ENCODE measurements around the gene DGKQ. TPM values are rescaled to one million over a fixed set of nuclear protein-coding genes. Genes with fewer than 3 reads are reported as not detected.

Gene DGKQ
- total RNA-seq, 1 experiment from 2014 or later: 12.4 TPM

DNA sequence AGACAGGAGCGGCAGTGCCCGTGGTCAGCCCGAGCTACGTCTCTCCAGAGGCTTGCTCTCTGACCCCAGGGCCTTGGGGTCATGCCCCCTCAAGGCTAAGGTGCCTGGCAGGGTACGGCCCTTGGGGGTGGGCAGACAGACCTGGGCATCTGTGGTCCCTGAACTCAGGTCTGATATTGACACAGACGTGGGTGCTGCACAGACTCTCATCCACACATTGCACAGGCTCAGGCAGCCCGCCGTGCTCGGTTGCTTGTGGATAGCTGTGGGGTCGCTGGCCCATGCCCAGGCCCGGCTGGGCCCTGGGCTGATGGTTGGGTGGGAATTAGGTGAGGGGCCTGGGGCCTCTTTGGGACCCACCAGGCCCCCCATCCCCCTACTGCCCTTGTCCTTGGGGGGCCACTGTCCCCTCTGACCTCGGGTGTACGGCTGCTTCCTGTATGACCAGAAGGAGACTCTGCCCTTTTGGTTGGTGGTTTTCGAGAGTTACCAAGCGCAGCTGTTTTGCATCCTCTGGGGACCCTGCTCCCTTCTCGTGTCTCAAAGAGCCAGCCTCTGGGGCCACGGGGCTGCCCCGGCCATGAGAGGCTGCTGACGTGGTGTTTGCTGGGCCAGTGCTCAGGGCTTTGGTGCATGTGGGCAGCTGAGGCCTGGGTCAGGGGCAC lies 48.1 kb upstream of the DGKQ start:
- Histone ChIP-seq H2BK20ac (ENCODE audit: low read depth, low read length, poor library complexity, severe bottlenecking) (no peak overlapping the region), H3K56ac (ENCODE audit: insufficient read length, low read depth, low read length) (no peak overlapping the region), H3K27ac (ENCODE audit: insufficient read length, low read depth, low read length) (no peak overlapping the region), H3K79me1 (ENCODE audit: insufficient read depth, low read depth, low read length, poor library complexity, severe bottlenecking) (no peaks in the 10 kb centered on the region), H4K8ac (replicated peaks; ENCODE audit: insufficient read length, low read depth, low read length) (no peak overlapping the region), H3K9ac (ENCODE audit: extremely low read depth, insufficient read length, low read length) (no peak overlapping the region), H3K4ac (ENCODE audit: low read depth, low read length) (no peak overlapping the region), H2BK120ac (ENCODE audit: low read depth, low read length, poor library complexity, severe bottlenecking) (no peak overlapping the region), H3K14ac (ENCODE audit: insufficient read depth, low read length) (peak overlapping the region; percentile 41; the same call in 1 of the 2 replicates), H2BK15ac (ENCODE audit: low read depth, low read length) (no peak overlapping the region), H2AK5ac (ENCODE audit: insufficient read length, low read length) (no peak overlapping the region), H3K9me3 (ENCODE audit: control insufficient read depth, low read depth, low read length) (no peaks in the 10 kb centered on the region), H2BK12ac (ENCODE audit: insufficient read length, low read depth, low read length) (no peak overlapping the region), H3K23ac (ENCODE audit: insufficient read length, low read depth, low read length) (no peak overlapping the region), H3K4me2 (ENCODE audit: insufficient read depth, insufficient read length, low read length) (no peak overlapping the region), H3K4me1 (ENCODE audit: insufficient read depth, low read length) (no peaks in the 10 kb centered on the region; the same call in 1 of the 2 replicates), H3K23me2 (ENCODE audit: insufficient read length, low read depth, low read length, poor library complexity, severe bottlenecking) (no peaks in the 10 kb centered on the region), H2AFZ (ENCODE audit: low read length) (no peak overlapping the region), H4K91ac (ENCODE audit: insufficient read length, low read depth, low read length) (no peak overlapping the region), H2BK5ac (ENCODE audit: insufficient read length, low read length) (no peak overlapping the region), H3K79me2 (ENCODE audit: insufficient read depth, low read length) (no peaks in the 10 kb centered on the region), H3T11ph (ENCODE audit: low read length) (no peak overlapping the region), H4K20me1 (ENCODE audit: control insufficient read depth, insufficient read depth, insufficient read length) (no peaks in the 10 kb centered on the region), H3K18ac (ENCODE audit: insufficient read length, low read depth, low read length) (no peak overlapping the region), H3K27me3 (ENCODE audit: insufficient read depth, low read length) (no peaks in the 10 kb centered on the region), H4K5ac (ENCODE audit: insufficient read length, low read depth, low read length) (no peak overlapping the region)
- Mint-ChIP-seq H3K36me3 (ENCODE audit: insufficient read depth in 1 of 3, low read depth in 3 of 3) (peaks cover 8 to 13% (median 12%) of the 10 kb centered on the region in 3 experiments; a peak in 6 of 7 replicates), H3K4me3 (no peak overlapping the region), H3K27me3 (ENCODE audit: low read depth) (no peaks in the 10 kb centered on the region), H3K27ac (no peak overlapping the region), H3K9me3 (peaks cover 0 to 2% of the 10 kb centered on the region in 2 experiments; a peak in 1 of 5 replicates), H3K4me1 (peaks cover 4 to 17% of the 10 kb centered on the region in 2 experiments; a peak in 3 of 4 replicates)
- TF ChIP-seq, protein P1, sequence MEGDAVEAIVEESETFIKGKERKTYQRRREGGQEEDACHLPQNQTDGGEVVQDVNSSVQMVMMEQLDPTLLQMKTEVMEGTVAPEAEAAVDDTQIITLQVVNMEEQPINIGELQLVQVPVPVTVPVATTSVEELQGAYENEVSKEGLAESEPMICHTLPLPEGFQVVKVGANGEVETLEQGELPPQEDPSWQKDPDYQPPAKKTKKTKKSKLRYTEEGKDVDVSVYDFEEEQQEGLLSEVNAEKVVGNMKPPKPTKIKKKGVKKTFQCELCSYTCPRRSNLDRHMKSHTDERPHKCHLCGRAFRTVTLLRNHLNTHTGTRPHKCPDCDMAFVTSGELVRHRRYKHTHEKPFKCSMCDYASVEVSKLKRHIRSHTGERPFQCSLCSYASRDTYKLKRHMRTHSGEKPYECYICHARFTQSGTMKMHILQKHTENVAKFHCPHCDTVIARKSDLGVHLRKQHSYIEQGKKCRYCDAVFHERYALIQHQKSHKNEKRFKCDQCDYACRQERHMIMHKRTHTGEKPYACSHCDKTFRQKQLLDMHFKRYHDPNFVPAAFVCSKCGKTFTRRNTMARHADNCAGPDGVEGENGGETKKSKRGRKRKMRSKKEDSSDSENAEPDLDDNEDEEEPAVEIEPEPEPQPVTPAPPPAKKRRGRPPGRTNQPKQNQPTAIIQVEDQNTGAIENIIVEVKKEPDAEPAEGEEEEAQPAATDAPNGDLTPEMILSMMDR (conservative IDR thresholded peaks at IDR 0.05): no peak
- no CpG with 5 or more reads among the region's 19 CpGs for WGBS (ENCODE audit: extremely low coverage, insufficient read length, low lambda C conversion rate)
- DNase-seq: no peak

All from H9 (cell line).